Suprapubic skin (tissue), 3 donors: Measurements from ENCODE around the gene IL20RA.

Source experiments
- CTCF ChIP-seq, 2 donors: fragments of 200-600 bp in 1 of 2; fragments of 450-650 bp in 1 of 2; sonication (generic) in 1 of 2; IDR thresholded peaks; one replicate each; pipeline ENCODE4 v1.5.1; 2016 to 2019; ENCODE audit warnings: antibody characterized with exemption in 2 of 2, mild to moderate bottlenecking in 1 of 2, moderate library complexity in 1 of 2
- EP300 ChIP-seq: sonication (generic); formaldehyde crosslinking; IDR thresholded peaks from one replicate; pipeline ENCODE4 v1.6.1; 2017; ENCODE audit warnings: antibody characterized with exemption
- POLR2A ChIP-seq, 2 donors: fragments of 450-650 bp; IDR thresholded peaks; one replicate each; pipeline ENCODE4 v1.6.1; 2017; ENCODE audit warnings: antibody characterized with exemption in 2 of 2, mild to moderate bottlenecking in 2 of 2, moderate library complexity in 2 of 2

GRCh38 chr6:136980070-136980469 lies 64.7 kb downstream of the IL20RA start:
- no peak for TF ChIP-seq CTCF (IDR thresholded peaks at IDR 0.05)
- no peak for TF ChIP-seq EP300
- no peak for TF ChIP-seq POLR2A (IDR thresholded peaks at IDR 0.05)
